HG02981 (cell line): ENCODE data around the gene CAMK2N1.
"Not testable (repeated sequence)": the region's sequence is repeated elsewhere in the genome, so short reads cannot be mapped to it uniquely, and the experiment has no call there.

Experiments
- ATAC-seq: cut with Tn5 transposase; IDR thresholded peaks from one replicate; pipeline ENCODE4 v1.9.1; 2021; ENCODE audit warnings: mild to moderate bottlenecking, moderate library complexity; ENCODE audit not compliant: unreplicated experiment

The CAMK2N1 gene

DNA sequence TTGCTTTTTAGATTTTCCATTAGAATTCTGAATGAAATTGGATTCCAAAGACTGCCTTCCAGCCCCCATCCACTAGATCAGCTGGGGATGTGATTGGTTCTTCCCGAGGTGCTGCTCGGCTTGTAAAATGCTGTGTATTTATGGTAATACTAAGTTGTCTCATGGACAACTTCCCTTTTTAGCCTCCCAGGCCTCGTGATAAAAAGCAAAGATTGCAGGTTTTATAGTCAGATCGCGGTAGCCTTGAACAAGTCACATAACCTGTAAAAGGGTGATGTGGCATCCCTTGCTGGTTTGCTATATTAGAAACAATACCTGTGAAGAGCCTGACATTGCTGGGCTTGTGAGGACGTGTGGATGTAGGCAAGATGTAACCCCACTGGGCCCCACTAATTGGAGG is 11.5 kb upstream of the CAMK2N1 start:
- ATAC-seq: no peak

DNA sequence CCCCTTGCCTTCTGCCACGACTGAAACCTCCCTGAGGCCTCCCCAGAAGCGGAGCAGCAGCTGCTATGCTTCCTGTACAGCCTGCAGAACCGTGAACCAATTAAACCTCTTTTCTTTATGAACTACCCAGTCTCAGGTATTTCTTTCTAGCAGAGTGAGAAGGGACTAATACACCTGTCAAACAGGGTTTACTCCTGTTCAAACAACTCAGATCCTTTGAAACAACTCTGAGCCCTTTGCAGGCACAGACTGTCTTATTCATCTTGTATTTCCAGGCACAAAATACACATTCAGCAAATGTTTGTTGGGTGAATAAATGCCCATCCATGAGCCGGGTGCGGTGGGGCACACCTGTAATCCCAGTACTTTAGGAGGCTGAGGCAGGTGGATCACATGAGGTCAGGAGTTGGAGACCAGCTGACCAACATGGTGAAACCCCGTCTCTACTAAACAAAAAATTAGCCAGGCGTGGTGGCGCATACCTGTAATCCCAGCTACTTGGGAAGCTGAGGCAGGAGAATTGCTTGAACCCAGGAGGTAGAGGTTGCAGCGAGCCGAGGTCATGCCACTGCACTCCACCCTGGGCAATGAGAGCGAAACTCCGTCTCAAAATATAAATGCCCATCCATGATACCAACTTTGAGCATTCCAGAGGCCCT is 10.8 kb upstream of the CAMK2N1 start:
- not testable (repeated sequence) for ATAC-seq

DNA sequence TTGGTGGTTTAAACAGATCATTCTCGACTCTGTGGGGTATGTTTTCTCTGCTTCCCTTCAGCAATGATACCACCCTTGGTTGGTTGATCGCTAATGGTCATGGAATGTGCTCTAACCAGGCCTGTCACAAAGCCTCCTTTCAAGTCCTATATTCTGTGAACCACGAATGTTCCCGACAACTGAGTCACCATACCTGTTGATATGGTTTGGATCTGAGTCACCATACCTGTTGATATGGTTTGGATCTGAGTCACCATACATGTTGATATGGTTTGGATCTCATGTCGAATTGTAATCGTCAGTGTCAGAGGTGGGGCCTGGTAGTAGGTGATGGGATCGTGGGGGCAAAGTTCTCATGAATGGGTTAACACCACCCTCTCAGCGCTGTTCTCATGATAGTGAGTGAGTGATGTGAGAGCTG is 10.2 kb upstream of the CAMK2N1 start:
- ATAC-seq: no peak

DNA sequence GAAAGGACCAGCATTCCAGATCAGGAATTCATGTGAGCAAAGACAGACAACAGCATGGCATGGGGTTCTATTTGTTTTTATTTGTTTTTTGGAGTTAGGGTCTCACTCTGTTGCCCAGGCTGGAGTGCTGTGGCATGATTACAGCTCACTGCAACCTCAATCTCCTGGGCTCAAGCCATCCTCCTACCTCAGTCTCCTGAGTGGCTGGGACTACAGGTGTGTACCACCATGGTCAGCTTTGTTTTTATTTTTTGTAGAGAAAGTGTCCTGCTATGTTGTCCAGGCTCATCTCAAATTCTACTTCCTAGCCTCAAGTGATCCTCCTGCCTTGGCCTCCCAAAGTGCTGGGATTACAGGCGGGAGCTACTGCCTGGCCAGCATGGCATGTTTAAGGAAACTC is 9.7 kb upstream of the CAMK2N1 start:
- no peak for ATAC-seq

DNA sequence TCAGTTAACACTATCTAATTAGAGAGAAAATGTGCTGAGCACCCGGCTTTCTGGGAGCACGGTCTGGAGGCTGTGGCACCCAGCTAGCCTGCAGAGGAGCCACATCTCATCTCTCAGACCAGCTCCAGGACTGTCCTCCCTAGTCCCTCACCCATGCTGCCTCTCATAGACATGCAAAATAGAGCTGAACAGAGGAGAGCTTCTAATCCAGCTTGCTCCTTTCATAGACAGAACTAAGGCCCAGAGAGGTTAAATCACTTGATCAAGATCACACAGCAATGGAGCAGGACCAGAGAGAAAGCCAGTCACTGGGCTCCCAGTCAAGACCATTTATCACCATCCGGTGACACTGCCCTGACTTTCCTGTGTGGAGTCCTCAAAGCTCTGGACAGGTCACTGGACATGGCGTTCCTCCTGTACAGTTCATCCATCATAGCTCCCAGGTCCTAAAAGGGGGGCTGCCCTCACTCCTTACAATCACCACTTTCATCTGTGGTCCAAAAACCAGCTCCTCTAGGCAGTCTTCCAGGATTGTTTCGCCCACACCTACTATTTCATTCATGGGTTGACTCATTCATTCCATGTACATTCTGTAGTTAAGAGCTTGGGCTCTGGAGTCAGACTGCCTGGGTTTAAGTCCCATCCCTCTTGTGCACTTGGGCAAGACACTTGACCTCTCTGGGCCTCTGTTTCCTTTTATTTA is 8.8 kb upstream of the CAMK2N1 start:
- ATAC-seq: no peak

DNA sequence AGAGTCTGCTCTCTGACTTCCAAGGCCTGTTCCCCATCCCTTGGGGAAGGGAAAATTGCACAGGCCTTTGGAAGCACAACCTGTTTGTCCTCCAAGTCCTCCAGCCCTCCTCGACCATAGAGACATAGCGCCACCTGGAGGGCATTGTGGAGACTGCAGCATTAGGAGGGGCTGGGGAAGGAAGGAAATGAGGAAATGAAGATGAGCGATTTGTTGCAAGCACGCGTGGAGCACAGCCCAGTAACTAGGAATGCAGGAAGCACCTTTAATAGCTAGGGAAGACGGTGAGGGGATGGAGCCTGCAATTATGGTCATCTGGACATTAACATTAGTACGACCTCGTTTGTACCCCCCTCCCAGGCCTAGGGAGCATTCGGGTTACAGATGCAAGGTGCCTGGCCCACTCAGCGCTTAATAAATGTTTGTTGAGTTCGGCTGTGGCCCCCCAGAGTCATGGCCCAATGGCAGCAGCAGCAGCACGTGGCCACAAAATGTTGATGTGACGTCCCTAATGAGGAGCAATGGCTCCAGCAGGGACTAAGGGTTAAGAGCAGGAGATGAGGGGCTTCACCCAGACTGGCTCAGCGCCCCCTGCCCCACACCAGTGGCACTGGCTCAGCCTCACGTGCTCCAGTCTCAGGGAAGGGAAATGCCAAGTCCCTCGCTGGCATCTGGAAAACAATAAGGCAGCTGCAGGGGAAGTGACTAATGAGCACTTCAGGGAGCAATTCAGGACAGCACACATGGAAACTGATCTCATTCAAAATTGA is 8.0 kb upstream of the CAMK2N1 start:
- no peak for ATAC-seq

DNA sequence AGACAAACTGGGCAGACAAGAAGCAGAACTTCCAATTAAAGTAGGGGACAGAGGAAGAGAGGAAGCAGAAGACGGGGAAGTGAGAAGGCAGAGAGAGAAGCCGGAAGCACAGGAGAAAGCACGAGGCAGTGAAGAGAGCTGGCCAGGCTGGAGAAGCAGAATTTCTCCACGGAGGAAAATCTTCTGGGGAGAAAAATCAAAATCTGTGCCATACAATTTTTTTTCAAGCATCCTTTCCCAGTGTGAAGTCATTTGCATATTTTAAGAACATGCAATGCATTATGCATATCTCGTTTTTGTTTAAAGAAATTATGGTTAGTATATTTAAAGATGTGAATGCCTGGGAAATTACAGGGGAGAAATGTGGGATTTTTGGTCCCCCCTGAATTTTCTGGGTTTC is 7.3 kb upstream of the CAMK2N1 start:
- ATAC-seq: no peak

DNA sequence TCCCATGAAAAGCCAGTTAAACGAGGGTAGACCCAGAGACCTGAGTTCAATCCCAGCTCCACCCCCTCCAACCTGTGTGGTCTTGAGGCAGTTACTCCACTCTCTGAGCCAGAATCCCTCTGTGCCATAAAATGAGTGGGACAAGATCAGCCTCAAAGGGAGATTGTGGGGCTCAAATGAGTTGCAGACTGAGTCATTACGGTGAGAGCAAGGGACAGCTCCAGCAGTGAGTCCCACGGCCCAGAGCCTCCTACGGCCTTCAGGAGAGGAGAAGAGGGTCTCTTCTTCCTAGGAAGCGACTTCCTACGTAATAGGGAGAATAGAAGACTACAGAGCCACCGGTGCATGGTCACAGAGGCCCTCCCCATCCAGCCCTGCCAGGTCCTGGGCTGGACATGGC is 6.7 kb upstream of the CAMK2N1 start:
- no peak for ATAC-seq

DNA sequence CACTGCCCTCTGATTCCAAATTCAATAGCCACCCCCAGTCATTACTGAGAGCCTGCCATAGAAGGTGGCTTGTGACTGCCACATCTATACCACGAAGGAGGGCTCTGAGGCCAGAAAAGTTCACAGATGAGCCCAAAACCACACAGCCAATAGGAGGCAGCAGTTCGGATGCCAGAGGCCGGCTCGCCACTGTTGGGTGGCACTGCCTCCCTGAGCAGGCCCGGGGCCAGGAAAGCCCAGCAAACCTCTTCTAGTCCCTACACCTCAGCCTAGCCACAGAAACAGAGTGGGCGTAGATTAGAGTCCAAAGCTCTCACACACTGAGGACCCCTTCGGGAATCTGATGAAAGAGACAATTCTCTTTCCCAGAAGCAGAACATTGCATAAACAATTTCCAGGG is 5.9 kb upstream of the CAMK2N1 start:
- ATAC-seq: no peak

DNA sequence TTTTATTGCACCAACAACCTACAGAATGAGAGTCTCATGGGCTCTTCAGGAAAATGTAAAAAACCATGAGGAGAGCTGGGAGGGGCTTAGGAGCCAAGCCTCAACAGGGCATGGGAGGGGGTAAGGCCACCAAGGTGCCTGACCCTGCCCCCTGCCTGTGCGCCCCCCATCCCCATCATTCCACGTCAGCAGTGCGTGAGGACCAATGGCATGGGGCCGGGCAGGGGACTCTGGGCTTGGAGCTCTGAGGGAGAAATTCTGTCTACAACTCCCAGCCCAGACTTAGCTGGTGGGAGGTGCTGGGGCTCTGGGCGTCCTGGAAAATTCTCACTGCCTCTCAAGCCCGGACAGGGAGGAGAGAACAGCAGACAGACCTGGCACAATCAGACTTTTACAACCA is 5.2 kb upstream of the CAMK2N1 start:
- ATAC-seq: no peak

DNA sequence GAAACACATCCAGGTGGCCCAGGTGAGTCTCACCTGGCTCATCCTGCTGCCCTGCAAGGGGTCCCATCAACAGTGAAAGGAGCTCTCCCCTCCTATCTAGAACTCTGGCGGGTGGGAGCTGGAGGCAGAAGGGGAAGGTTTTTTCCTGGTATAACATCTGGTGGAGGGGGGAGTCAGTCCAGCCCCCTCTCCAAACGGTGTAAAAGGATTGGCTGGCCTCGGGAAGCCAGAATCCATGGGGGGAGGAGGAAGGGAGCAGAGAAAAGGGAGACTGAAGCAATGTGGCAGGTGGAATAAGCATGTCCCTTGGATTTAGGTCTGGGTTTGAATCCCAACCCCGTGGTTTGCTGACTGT is 1.2 kb upstream of the CAMK2N1 start:
- no peak for ATAC-seq

DNA sequence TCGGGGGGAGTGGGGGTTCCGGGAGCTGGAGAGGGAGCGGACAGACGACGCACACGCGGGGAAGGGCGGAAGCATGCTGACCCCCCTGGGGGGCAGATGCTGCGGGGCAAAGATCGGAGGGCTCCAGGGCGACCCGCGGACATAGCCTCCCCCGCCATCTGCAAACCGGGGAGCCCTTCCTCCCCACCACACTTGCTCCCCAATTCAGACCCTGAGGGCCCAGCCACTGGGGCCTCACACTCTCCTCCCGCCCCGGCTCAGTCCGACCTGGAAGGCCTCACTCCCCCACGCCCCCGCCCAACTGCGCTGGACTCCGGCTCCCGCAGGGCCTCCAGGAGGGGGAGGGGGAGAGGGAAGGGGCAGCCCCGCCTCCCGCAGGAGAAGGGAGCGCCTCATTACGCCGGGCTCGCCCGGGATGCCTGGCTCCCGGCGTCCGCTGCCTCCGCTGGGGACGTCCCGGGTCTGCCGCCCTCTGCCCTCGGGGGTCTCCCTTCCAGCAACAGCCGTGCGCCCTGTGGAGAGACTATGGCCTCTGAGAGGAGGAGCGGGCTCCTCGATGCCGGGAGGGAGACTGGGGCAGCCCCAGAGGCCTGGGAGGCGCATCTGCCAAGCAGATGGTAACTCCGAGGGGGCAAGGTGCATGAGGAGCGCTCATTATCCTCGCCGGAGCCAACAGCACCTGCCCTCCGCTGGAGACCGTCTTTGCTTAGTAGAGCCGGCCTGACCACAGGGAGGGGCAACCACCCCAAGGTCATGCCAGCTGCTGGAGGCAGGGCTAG is 636 bp upstream of the CAMK2N1 start:
- ATAC-seq: no peak

DNA sequence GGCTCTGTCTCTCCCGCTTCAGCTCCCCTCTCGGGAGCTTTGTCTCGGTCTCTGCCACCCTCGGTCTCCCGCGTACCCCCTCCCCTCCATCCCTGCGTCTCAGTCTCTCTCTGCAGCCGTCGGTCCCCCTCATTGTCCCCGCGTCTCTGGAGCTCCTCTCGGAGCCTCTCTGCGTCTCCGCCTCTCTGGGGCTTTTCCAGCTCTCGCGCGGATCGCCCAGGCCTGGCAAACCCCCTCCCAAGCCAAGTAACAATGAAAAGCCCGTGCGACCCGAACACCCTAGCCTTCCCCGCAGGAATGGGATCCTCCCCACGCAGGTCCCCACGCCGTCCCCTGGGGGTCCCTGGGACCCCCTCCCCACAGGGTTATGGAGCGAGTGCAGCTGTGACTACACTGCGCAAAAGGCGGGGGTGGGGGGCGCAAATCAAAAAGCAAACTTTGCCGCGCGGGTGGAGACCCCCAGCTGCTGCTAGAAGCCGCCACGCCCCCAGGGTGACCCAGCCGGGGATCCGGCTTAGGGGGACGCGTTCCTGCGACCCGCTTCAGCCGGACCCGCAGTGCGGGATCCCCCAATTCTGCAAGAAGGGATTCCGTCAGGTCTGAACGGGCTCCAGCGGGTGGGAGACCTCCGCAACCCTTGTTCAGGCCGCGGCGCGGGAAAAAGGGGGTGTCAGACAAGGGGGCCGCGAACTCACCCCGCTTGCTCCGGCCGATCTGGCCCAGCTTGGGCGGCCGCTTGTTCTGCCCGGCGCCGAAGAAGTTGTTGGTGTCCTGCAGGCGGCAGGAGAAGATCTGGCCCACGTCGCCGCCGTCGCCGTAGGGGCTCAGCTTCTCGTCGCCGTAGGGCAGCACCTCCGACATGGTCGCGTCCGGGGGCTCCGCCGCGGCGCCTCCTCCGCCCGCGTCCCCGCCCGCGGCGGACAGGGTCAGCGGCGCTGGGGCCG is 1.2 kb downstream of the CAMK2N1 start:
- no peak for ATAC-seq

DNA sequence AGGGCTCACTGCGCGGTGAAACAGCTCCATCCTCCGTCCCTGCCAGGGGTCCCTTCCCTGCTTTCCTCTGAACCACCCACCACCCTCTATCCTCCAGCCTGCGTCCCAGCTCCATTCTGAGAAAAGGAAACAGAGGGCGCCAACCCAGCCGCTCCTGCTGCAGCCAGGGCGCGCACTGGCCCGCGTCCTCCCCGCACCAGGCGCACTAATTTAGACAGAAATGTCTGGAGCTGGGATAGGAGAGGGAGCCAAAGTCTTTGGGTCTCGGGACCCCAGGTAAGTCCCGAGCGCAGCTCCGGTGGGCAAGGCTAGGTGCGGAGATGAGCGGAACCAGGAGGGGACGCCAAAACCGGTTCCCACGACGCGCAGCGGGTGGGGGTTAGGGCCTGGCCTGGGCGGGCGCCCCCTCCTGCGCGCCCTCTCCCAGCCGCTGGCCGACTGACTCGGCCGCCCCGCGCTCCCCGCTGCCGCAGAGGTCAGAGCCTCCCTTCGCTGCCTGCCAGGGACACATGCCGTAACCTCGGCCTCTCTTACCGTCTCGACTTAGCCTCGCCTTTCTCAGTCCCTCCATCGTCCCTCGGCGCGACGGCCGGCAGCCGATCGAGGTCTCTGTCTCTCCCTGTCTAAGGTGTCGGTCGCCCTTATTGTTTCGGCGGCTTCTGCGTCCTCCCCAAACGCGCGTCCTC is 2.0 kb downstream of the CAMK2N1 start:
- no peak for ATAC-seq

DNA sequence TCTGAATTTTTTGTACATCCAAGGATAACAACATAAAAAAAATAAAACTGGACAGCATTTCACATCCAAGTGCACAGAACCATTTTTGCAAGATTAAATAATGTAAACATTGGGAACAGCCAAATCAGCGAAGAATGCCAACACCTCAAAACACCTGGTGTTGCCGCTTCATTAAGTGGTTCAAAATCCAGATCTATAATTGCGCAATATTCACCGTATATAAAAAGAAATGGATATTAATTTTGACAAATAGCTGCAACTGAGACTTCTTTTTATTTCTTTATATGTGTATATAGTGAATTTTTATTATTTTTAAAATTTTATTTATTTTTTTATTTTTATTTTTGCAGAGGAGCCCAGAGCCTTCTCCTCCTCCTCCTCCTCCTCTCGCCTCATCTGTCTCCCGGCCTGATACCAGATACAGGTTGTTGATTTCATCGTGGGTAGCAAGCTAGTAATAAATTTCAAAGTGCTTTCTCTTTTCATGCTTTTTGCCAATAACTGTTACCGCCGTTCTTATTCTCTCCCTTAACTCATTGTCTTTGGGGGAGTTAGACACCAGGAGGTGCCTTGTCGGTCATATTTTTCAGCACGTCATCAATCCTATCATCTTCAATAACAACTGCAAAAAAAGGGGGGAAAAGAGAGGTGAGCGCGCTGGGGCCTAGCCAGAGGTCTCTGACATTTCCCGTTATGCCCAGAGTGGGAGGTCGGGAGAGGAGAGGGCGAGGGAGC is 2.7 kb downstream of the CAMK2N1 start:
- no peak for ATAC-seq

DNA sequence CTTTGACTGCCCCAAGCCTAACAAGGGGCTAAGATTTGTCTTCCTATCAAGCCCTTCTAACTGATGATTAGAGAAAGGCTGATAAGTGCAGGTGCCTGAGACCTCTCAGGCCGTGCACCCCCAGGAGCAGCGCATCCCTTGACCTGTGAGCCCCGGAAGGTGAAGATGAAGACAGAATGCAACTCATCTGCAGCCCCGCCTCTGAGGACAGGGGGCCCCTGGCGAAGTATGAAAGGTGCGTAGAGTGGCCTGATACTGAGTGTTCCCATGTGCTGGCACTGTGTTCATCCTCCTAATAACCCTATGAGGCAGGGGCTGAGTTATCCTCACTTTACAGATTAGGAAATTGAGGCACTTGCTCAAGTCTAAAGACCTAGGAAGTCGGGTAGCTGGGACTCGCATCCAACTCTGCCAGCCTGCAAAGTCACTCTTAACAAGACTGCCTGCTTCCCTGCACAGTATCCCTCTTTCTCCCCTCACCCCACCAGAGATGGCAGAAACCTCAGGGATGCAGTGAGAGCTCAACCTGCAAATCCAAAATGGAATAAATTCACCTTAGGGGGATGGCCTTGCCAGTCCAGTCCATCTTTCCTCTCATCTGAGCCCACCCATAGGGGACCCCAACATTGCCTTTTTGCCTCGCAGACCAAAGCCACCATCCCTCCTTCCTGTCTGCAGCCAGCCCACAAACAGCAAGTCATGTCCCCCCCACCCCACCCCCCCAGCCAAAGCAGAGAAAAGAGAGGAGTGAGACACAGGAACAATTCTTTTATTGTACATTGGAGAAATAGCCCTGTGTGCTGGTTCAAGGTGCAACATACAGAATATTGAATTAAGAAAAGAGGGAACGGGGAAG is 4.1 kb downstream of the CAMK2N1 start:
- no peak for ATAC-seq

DNA sequence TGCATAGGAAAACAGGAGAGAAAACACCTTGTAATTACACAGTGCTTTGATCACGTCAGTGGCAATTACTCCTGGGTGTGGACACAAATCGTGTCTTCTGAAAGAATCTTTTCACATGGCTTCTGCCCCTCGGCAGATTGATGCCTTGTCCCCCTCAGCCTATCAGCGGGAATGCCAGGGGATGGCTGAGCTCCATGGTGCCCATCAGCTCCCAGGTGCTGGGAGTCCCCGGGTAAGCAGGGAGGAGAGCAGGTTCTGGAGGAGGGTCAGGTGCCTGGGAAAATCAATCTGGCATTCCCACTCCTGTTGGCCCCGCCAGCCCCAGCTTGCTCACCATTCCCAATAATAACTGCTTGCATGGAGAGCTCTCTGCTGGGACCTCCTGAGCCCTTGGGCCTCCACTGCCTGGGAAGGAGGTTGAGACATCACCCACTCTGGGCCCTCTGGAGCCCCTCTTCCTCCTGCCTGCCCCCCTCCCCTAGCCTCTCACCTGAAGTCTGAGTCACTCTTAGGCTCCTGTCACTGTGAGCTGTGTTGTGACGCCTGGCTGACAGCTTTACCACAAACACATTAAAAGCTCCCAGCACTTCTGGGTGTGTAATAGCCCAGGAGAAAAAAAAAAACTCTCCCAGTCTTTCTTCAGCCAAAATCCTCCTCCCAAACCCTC is 4.9 kb downstream of the CAMK2N1 start:
- no peak for ATAC-seq
